ENCODE results near the gene CDH26.

CDH26 gene

DNA sequence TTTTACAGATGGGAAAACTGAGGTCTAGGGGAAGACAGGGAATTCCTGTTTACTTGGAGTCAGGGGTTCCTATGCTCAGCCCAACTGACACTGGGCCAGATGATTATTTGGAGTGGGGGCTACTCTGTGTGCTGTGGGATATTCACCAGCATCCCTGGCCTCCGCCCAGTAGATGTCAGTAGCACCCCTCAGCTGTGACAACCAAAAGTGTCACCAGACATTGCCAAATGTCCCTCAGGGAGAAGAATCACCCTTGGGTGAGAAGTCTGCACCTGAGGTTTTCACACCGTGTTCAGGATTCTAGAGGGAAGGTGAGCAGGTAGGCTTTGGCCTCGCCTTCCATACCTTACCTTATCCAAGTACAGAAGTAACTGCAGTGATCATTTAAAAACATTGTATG lies 27.6 kb downstream of the CDH26 start:
- no peak for DNase-seq (ENCODE audit: low read depth)

DNA sequence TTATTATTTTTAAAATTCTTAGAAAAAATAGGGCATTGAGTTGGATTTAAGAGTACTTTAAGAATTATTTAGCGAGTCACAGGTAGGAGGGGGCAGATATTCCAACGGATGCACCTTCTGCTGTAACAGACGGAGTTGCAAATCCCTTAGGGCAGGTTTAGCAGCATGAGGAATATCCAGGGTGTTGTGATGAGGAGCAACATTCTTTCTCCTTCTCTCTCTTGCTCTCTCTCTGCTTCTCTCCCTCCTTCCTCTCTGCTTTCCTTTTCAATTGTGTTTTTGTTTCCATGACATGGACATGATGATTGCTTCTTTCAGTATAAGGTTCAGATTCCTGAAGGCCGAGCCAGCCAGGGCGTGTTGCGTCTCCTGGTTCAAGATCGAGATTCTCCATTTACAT lies 28.9 kb downstream of the CDH26 start:
- DNase-seq (ENCODE audit: low read depth): no peak

DNA sequence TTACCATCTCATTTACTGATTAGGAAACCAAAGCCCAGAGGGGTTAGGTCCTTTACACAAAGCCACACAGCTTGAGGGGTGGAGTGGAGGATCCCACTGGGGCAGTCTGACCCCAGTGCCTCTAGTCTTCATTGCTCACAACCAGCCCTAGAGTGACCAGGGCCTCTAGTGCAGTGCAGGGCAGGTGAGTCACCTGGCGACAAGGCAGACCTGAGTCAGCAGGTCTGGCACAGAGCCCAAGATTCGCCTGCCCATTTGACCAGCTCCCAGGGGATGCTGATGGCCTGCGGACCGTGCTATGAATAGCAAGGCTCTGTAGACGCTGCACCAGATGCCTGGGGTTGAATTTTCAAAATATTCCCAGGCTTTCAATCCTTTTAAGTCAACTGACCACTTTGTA lies 29.9 kb downstream of the CDH26 start:
- no peak for DNase-seq (ENCODE audit: low read depth)

DNA sequence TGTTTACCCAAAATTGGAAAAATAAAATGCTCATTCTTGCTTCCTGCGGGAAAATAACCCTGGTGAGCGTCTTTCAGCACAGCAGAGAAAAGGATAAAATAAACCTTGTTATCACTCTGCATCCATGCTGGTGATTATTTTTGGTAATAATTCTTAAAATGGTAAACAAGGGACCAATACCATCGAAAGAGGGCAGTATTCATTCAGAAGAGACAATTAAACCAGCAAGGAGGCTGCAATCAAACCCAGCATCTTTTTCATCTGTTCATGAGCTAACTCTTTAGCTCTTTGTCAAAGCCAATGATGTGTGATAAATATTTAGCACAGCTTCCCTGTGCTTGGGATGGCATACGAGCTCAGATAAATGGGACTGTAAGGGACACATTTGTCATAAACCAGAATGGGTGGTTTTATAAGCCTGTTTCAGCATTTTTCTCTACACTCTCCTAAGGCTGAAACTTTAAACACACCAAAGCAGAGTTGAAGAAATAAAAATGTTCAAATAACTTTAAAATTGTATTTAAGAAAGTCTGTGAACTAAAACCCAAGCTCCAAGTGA lies 34.4 kb downstream of the CDH26 start:
- no peak for DNase-seq (ENCODE audit: low read depth)

- DNase-seq (ENCODE audit: low read depth): no peak
Observed at GRCh38 chr20:59993736-59994430, 35.7 kb downstream of the CDH26 start.

DNA sequence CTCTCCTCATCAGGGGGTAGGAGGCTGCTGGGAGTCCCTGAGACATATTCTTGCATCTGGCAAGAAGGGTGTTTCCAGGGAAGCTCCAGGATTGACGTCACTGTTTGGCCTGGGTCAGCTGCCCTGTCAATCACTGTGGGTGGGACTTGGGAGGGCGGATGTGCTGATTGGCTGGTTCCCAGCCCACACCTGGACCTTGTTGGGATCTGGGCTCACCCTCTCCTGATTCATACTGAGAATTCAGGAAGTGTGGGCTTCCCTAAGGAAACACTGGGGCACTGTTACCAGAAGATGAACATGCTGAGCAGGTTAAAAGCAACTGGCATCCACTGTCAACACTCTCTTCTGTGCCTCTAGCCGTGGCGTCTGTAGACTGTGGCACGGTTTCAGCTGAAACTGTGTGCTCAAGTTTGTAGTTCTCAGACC lies 36.5 kb downstream of the CDH26 start:
- DNase-seq (ENCODE audit: low read depth): no peak

- no peak for DNase-seq (ENCODE audit: low read depth)
Observed at GRCh38 chr20:59996108-59996507, 37.9 kb downstream of the CDH26 start.

DNA sequence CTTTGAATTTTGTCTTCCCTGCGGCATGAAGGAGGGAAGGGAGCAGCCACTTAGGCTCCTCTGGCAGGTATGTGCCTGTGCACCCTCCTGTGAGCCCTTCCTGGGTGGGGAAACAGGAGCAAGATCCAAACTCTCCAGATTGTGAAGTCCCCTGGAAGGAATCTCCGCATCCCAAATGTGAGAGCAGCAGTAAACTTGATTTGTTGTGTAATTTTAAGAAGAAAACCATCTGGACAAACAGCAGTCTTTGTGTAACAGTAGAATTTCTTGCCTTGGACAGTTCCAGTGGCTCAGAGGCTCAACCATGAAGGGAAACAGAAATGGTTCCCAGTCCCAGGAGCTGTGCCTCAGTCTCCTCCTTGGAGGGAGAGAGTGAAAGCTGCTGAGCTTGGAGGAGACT lies 39.7 kb downstream of the CDH26 start:
- DNase-seq (ENCODE audit: low read depth): no peak

GRCh38 chr20:59999502-59999901 lies 41.3 kb downstream of the CDH26 start:
- DNase-seq (ENCODE audit: low read depth): no peak

- DNase-seq (ENCODE audit: low read depth): no peak
Observed at GRCh38 chr20:60000271-60001042, 42.2 kb downstream of the CDH26 start.

- DNase-seq (ENCODE audit: low read depth): no peak
Observed at GRCh38 chr20:60001108-60001507, 42.9 kb downstream of the CDH26 start.

- DNase-seq (ENCODE audit: low read depth): no peak
Observed at GRCh38 chr20:60003776-60004175, 45.6 kb downstream of the CDH26 start.

DNA sequence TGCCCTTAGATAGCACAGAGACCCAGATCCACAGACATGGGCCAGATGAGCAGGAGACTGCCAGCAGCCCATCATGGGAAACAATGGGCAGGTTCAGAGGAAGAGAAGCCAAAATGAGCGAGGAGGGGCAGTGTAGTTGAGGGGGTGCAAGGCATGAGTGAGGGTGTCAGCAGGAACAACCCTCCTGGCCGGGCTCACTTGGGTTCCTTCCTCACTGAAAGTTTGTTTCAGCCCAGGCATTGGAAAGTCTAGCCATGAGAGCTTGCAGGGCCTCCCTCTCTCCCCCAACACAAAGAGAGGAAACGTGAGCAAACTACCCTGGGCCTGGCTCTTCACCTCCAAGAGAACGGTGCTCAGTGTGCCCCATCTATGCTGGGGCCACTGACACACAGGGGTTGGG lies 48.0 kb downstream of the CDH26 start:
- DNase-seq (ENCODE audit: low read depth): no peak

DNA sequence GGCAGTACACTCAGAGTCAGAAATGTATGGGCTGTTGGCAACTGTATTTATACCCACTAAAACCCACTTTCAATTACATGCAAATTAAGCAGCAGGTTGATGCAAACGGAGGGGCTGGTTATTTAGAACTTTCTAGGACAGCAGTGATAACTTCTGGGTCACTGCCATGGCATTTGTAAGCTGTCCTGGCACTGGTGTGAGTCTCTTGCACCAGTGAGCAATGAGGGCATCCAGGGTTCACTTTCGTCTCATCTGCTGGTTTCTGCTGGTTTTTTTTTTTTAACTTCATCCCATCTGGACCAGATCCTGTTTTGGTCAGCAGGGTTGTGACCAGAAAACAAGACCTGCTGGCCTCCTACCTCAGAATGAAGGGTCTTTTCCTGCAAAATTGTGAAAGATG lies 49.2 kb downstream of the CDH26 start:
- no peak for DNase-seq (ENCODE audit: low read depth)

DNA sequence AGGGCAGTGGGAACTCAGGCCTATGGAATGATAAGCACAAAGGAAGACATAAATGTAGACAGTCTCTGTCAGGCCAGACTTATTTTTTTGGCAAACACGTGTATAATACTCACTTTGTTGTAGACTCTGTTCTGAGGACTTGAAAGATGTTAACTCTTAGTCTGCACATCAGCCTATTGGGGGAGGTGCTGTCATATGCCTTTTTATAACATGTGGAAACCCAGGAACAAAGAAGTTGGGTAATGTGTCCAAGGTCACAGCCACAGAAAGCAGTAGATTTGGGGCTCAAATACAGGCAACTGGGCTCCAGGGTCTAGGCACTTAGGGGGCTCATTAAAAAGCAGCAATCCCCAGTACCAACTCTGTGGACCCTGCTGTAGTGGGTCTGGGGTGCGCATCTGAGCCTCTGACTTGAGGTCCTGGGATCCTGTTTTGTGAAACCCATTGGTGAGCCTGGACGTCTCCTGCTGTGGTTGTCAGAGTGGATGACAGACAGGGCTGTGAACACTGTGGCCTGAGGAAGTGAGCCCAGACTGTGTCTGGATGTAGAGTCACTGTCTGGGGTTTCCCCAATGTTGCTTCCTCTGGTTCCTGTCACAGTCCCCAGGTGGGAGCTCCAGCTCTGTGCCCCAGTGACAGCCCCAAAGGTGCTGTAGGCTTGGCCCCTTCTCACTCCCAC lies 50.0 kb downstream of the CDH26 start:
- no peak for DNase-seq (ENCODE audit: low read depth)

DNA sequence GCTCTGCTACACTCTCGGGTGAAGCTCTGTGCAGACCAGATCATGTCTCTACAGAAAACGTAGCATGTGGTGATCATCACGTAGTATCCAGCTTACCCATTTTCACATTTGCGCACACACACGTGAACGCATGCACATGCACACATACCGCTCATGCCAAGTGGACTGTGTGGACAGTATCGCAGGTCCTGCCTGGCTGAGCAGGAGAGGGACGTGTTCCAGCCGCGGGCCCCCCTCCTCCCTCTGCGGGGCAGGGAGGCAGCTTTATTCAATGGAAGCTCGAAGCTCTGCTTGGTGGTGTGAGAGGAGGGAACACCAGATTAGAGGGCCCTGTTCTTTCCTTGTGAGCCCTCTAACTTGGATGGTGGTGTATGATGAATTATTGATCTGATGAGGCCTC lies 51.1 kb downstream of the CDH26 start:
- DNase-seq (ENCODE audit: low read depth): no peak

- no peak for DNase-seq (ENCODE audit: low read depth)
Observed at GRCh38 chr20:60009826-60010616, 51.8 kb downstream of the CDH26 start.

DNA sequence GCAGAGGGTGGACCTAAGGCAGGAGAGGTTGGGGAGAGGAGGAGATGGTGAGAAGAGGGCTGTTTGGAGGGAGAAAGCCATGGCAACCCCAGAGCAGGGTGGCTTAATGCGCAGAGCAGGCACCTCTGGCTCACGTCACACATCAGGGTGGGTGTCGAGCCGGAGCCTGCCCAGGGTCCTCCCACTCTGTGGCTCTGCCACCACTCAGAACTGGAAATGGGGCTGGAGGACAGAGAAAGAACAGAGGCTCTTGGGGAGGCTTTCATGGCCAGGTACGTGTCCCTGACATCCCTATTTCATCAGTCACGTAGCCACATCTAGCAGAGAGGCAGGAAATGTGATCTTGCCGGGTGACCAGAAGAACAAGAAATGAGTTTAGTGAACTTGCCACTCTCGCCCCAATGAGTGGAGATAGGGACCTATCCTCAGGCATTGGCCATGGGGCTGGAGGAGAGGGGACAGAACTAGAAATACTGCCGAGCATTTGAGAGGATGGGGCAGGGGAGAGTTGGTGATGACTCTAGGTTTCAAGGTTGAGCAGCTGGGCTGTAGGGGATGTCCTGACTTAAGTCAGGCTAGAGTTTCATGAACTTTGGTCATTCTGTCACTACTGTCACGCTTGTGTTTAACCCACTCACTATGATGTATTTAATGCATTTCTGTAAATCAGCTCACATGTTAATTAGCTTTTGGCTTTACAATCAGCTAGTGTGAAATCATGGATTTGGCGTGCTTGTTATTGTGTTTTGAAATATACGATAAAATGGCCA lies 52.7 kb downstream of the CDH26 start:
- DNase-seq (ENCODE audit: low read depth): no peak

DNA sequence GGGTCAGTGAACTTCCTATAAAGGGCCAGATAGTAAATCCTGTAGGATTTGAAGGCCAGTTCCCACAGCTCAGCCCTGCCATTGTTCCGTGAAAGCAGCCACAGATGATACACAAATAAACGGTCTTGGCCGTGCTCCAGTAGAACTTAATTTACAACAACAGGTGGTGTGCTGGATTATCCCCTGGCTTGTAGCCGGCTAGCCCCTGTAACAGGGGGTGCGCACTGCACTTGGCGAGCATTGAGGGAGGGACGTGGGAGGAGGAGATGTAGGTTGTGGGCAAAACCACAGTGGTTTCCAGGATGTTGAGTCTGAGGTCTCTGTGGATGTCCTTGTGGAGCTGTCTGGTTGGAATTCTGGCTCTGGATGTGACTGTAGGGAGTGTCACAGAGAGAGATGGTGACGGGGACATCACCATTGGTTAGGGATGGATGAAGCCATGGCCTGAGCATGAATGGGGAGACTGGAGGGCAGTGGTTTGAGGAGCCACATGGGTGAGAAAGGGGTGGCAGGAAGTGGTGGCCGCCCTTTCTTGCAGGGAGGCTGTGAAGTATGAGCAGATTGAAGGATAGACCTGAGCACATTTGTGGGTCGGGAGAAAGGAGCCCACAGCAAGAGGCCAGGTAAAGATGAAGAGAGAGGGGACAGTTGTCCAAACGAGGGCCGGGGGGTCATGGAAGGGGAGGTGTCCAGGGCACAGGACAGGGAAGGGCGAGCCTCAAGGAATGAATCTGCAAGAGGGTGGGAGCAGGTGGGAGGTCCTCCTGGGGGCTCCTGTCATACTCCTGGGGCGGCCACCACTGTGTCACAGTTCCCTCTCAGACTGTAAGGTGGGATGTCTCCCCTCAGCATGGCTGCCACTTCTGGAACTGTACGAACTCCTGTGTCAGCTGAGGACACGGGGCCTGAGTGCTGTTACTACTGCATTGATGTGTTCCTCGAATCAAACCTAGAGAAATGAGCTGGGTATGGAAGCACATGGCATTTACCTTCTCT lies 53.6 kb downstream of the CDH26 start:
- no peak for DNase-seq (ENCODE audit: low read depth)

All from GM04503 (cell line).